Activated CD4-positive, alpha-beta T cell treated with anti-CD3 and anti-CD28 coated beads, Interleukin-2, amount 10 ng/mL, durations not matched to agents 24 days and 14 days (primary cell): ENCODE data around the gene RAB27A. TPM values are rescaled to one million over a fixed set of nuclear protein-coding genes. Genes with fewer than 3 reads are reported as not detected.
"Not testable (repeated sequence)": the region's sequence is repeated elsewhere in the genome, so short reads cannot be mapped to it uniquely, and the experiment has no call there.

Source experiments
- DNase-seq: peaks from one replicate; pipeline ENCODE4 v3.0.0; 2022
- H3K27ac Mint-ChIP-seq: one replicate; pipeline ENCODE4 v1.8.0; 2022; ENCODE audit warnings: mild to moderate bottlenecking, mixed read lengths
- H3K27me3 Mint-ChIP-seq: one replicate; pipeline ENCODE4 v1.8.0; 2022; ENCODE audit warnings: mixed read lengths
- H3K36me3 Mint-ChIP-seq: one replicate; pipeline ENCODE4 v1.8.0; 2022; ENCODE audit warnings: low read depth, mild to moderate bottlenecking, mixed read lengths
- H3K4me1 Mint-ChIP-seq: one replicate; pipeline ENCODE4 v1.8.0; 2021; ENCODE audit warnings: mixed read lengths
- H3K4me3 Mint-ChIP-seq: one replicate; pipeline ENCODE4 v1.8.0; 2022; ENCODE audit warnings: mild to moderate bottlenecking, moderate library complexity, mixed read lengths
- H3K9me3 Mint-ChIP-seq: one replicate; pipeline ENCODE4 v1.8.0; 2021; ENCODE audit warnings: mixed read lengths
- intact Hi-C: fragments of 100-400 bp; cut with micrococcal nuclease; formaldehyde crosslinking; loops from one replicate; pipeline ENCODE4 v1.15.1; 2023
- total RNA-seq: library from RNA; stranded (reverse); gene quantifications from 2 replicates; pipeline ENCODE4 v1.2.3, GENCODE V29; 2022

RAB27A gene
- total RNA-seq, 1 donor from 2014 or later = 98.8 TPM

GRCh38 chr15:55253580-55253979 lies 36.0 kb downstream of the RAB27A start:
- Mint-ChIP-seq H3K4me1 (peaks cover 70% of the 10 kb centered on the region), H3K9me3 (no peaks in the 10 kb centered on the region), H3K27me3 (no peaks in the 10 kb centered on the region), H3K36me3 (peaks cover 44% of the 10 kb centered on the region), H3K27ac (peak overlapping the region; percentile 64), H3K4me3 (peak overlapping the region; percentile 7)
- intact Hi-C loops = loop anchor here (2.0 kb wide), 1 partner anchor 13 kb away; no protein-coding TSS in a partner anchor
- no peak for DNase-seq

- not testable (repeated sequence) for H3K4me3 Mint-ChIP-seq, DNase-seq, H3K9me3 Mint-ChIP-seq, H3K27me3 Mint-ChIP-seq
- peaks cover 47% of the 10 kb centered on the region for H3K36me3 Mint-ChIP-seq
- intact Hi-C loops = loop anchor here (2.0 kb wide), 1 partner anchor 15 kb away; no protein-coding TSS in a partner anchor
- peak overlapping the region; percentile 30 for H3K27ac Mint-ChIP-seq
- peaks cover 66% of the 10 kb centered on the region for H3K4me1 Mint-ChIP-seq
Measured at GRCh38 chr15:55252201-55252600, 37.4 kb downstream of the RAB27A start.

- Mint-ChIP-seq H3K27ac (peak overlapping the region; percentile 72), H3K27me3 (no peaks in the 10 kb centered on the region), H3K36me3 (peaks cover 42% of the 10 kb centered on the region), H3K9me3 (no peaks in the 10 kb centered on the region), H3K4me3 (peak overlapping the region; percentile 26), H3K4me1 (peaks cover 57% of the 10 kb centered on the region)
- DNase-seq = no peak
- intact Hi-C loops = no loop called here
Measured at GRCh38 chr15:55250941-55251340, 38.7 kb downstream of the RAB27A start.

- no peak for DNase-seq
- no peaks in the 10 kb centered on the region for H3K27me3 Mint-ChIP-seq
- peaks cover 38% of the 10 kb centered on the region for H3K36me3 Mint-ChIP-seq
- peak overlapping the region; percentile 26 for H3K4me3 Mint-ChIP-seq
- H3K27ac Mint-ChIP-seq = peak overlapping the region; percentile 72
- H3K9me3 Mint-ChIP-seq = no peaks in the 10 kb centered on the region
- peaks cover 52% of the 10 kb centered on the region for H3K4me1 Mint-ChIP-seq
- intact Hi-C loops = no loop called here
Measured at GRCh38 chr15:55250392-55250791, 39.2 kb downstream of the RAB27A start.

GRCh38 chr15:55249885-55250284 lies 39.7 kb downstream of the RAB27A start:
- H3K27me3 Mint-ChIP-seq, H3K9me3 Mint-ChIP-seq, H3K27ac Mint-ChIP-seq, intact Hi-C loops, DNase-seq, H3K4me3 Mint-ChIP-seq: not testable (repeated sequence)
- H3K36me3 Mint-ChIP-seq = peaks cover 41% of the 10 kb centered on the region
- peaks cover 50% of the 10 kb centered on the region for H3K4me1 Mint-ChIP-seq

- peaks cover 51% of the 10 kb centered on the region for H3K4me1 Mint-ChIP-seq
Measured at GRCh38 chr15:55248895-55249294, 40.7 kb downstream of the RAB27A start.

GRCh38 chr15:55247766-55248427 lies 41.7 kb downstream of the RAB27A start:
- H3K4me3 Mint-ChIP-seq = no peak overlapping the region
- intact Hi-C loops = no loop called here
- no peaks in the 10 kb centered on the region for H3K9me3 Mint-ChIP-seq
- H3K27ac Mint-ChIP-seq = peak overlapping the region; percentile 14
- H3K27me3 Mint-ChIP-seq = no peaks in the 10 kb centered on the region
- H3K36me3 Mint-ChIP-seq = peaks cover 52% of the 10 kb centered on the region
- peaks cover 46% of the 10 kb centered on the region for H3K4me1 Mint-ChIP-seq
- no peak for DNase-seq

More at GRCh38 chr15:55248895-55249294, 40.7 kb downstream of the RAB27A start:
- no peak overlapping the region for H3K4me3 Mint-ChIP-seq
- intact Hi-C loops = no loop called here
- H3K27ac Mint-ChIP-seq = no peak overlapping the region
- no peak for DNase-seq
- peaks cover 49% of the 10 kb centered on the region for H3K36me3 Mint-ChIP-seq
- no peaks in the 10 kb centered on the region for H3K27me3 Mint-ChIP-seq
- no peaks in the 10 kb centered on the region for H3K9me3 Mint-ChIP-seq

- H3K36me3 Mint-ChIP-seq = peaks cover 56% of the 10 kb centered on the region
- no peak for DNase-seq
- no peaks in the 10 kb centered on the region for H3K9me3 Mint-ChIP-seq
- H3K27ac Mint-ChIP-seq = no peak overlapping the region
- H3K4me3 Mint-ChIP-seq = no peak overlapping the region
- H3K4me1 Mint-ChIP-seq = peaks cover 50% of the 10 kb centered on the region
- intact Hi-C loops = no loop called here
- no peaks in the 10 kb centered on the region for H3K27me3 Mint-ChIP-seq
Measured at GRCh38 chr15:55247311-55247710, 42.3 kb downstream of the RAB27A start.

- no peaks in the 10 kb centered on the region for H3K9me3 Mint-ChIP-seq
- no peak for DNase-seq
- H3K27me3 Mint-ChIP-seq = no peaks in the 10 kb centered on the region
- peaks cover 52% of the 10 kb centered on the region for H3K36me3 Mint-ChIP-seq
- peaks cover 49% of the 10 kb centered on the region for H3K4me1 Mint-ChIP-seq
- no peak overlapping the region for H3K27ac Mint-ChIP-seq
- intact Hi-C loops = no loop called here
- H3K4me3 Mint-ChIP-seq = no peak overlapping the region
Measured at GRCh38 chr15:55246567-55246966, 43.0 kb downstream of the RAB27A start.

GRCh38 chr15:55245059-55245458 lies 44.6 kb downstream of the RAB27A start:
- Mint-ChIP-seq H3K27ac (peak overlapping the region; percentile 39), H3K36me3 (peaks cover 46% of the 10 kb centered on the region), H3K4me1 (peaks cover 48% of the 10 kb centered on the region), H3K9me3 (no peaks in the 10 kb centered on the region), H3K4me3 (no peak overlapping the region), H3K27me3 (no peaks in the 10 kb centered on the region)
- intact Hi-C loops = no loop called here
- DNase-seq = no peak

- H3K4me1 Mint-ChIP-seq = peaks cover 57% of the 10 kb centered on the region
- H3K4me3 Mint-ChIP-seq = peak overlapping the region; percentile 4
- H3K27ac Mint-ChIP-seq = peak overlapping the region; percentile 39
- intact Hi-C loops = loop anchor here (2.0 kb wide), 1 partner anchor 13 kb away; no protein-coding TSS in a partner anchor
- no peaks in the 10 kb centered on the region for H3K27me3 Mint-ChIP-seq
- H3K9me3 Mint-ChIP-seq = no peaks in the 10 kb centered on the region
- peaks cover 41% of the 10 kb centered on the region for H3K36me3 Mint-ChIP-seq
- DNase-seq = no peak
Measured at GRCh38 chr15:55241891-55242290, 47.7 kb downstream of the RAB27A start.

- Mint-ChIP-seq H3K36me3 (peaks cover 42% of the 10 kb centered on the region), H3K4me3 (no peak overlapping the region), H3K27ac (peak overlapping the region; percentile 7), H3K27me3 (no peaks in the 10 kb centered on the region), H3K9me3 (no peaks in the 10 kb centered on the region), H3K4me1 (peaks cover 58% of the 10 kb centered on the region)
- intact Hi-C loops = loop anchor here (2.0 kb wide), 1 partner anchor 14 kb away; no protein-coding TSS in a partner anchor
- DNase-seq = no peak
Measured at GRCh38 chr15:55241186-55241585, 48.4 kb downstream of the RAB27A start.

GRCh38 chr15:55240125-55240760 lies 49.4 kb downstream of the RAB27A start:
- peaks cover 46% of the 10 kb centered on the region for H3K36me3 Mint-ChIP-seq
- peaks cover 64% of the 10 kb centered on the region for H3K4me1 Mint-ChIP-seq
- no peak for DNase-seq
- intact Hi-C loops = loop anchor here (2.0 kb wide), 1 partner anchor 15 kb away; no protein-coding TSS in a partner anchor
- peak overlapping the region; percentile 7 for H3K27ac Mint-ChIP-seq
- no peaks in the 10 kb centered on the region for H3K27me3 Mint-ChIP-seq
- H3K4me3 Mint-ChIP-seq = peak overlapping the region; percentile 0
- H3K9me3 Mint-ChIP-seq = no peaks in the 10 kb centered on the region

GRCh38 chr15:55239440-55240124 lies 50.0 kb downstream of the RAB27A start:
- H3K4me3 Mint-ChIP-seq = no peak overlapping the region
- H3K9me3 Mint-ChIP-seq = no peaks in the 10 kb centered on the region

More at GRCh38 chr15:55239440-55240124, 50.0 kb downstream of the RAB27A start:
- intact Hi-C loops = loop anchor here (2.0 kb wide), 1 partner anchor 15 kb away; no protein-coding TSS in a partner anchor
- peaks cover 42% of the 10 kb centered on the region for H3K36me3 Mint-ChIP-seq
- H3K27ac Mint-ChIP-seq = peak overlapping the region; percentile 51
- DNase-seq = no peak
- peaks cover 59% of the 10 kb centered on the region for H3K4me1 Mint-ChIP-seq
- no peaks in the 10 kb centered on the region for H3K27me3 Mint-ChIP-seq
